Thoracic aorta (tissue), 2 donors: ENCODE measurements around the gene CENPW. TPM values are rescaled to one million over a fixed set of nuclear protein-coding genes. Genes with fewer than 3 reads are reported as not detected.

ENCODE experiments used
- ATAC-seq: fragments of 150-250 bp; one replicate; pipeline ENCODE4 v1.8.0; 2017; ENCODE audit warnings: low read depth; ENCODE audit not compliant: insufficient number of reproducible peaks, low FRiP score
- DNase-seq: peaks from one replicate; pipeline ENCODE4 v3.0.0-alpha.2; 2020; ENCODE audit warnings: low spot score
- H3K27ac ChIP-seq, 2 donors: fragments of 200-600 bp; sonication (generic); 1 replicate in 1 of 2; 2 replicates in 1 of 2; pipeline ENCODE4 v1.5.1; 2016; ENCODE audit warnings: mild to moderate bottlenecking in 2 of 2, moderate library complexity in 2 of 2
- H3K27me3 ChIP-seq: fragments of 200-600 bp; sonication (generic); replicated peaks from 2 replicates; pipeline ENCODE4 v1.6.0; 2016; ENCODE audit warnings: mild to moderate bottlenecking; ENCODE audit not compliant: insufficient read depth
- H3K36me3 ChIP-seq: fragments of 200-600 bp; sonication (generic); one replicate; pipeline ENCODE4 v1.5.1; 2016
- H3K4me1 ChIP-seq, 2 donors: fragments of 200-600 bp; sonication (generic); 1 replicate in 1 of 2; 2 replicates in 1 of 2; pipeline versions ENCODE4 v1.5.1 to v1.6.0; 2016; ENCODE audit warnings: low read depth in 2 of 2, mild to moderate bottlenecking in 1 of 2; ENCODE audit not compliant: control insufficient read depth in 1 of 2
- H3K4me3 ChIP-seq: fragments of 200-600 bp; sonication (generic); 2 replicates; pipeline ENCODE4 v1.5.1; 2016; ENCODE audit warnings: mild to moderate bottlenecking
- H3K9me3 ChIP-seq: fragments of 200-600 bp; sonication (generic); 2 replicates; pipeline ENCODE4 v1.5.1; 2016
- CTCF ChIP-seq: fragments of 200-600 bp; sonication (generic); IDR thresholded peaks from one replicate; pipeline ENCODE4 v1.5.1; 2019; ENCODE audit warnings: antibody characterized with exemption
- total RNA-seq, 2 donors: library from RNA; depleted of rRNA; stranded (reverse); fragments of >200 nt; gene quantifications; one replicate each; pipeline versions ENCODE4 v1.1.0 to v1.2.3, GENCODE V29; 2016

CENPW gene
- total RNA-seq = not detected

- Histone ChIP-seq H3K27ac (peak within 1 kb of the TSS in 1 of 2 donors; percentile 2), H3K9me3 (no peaks in the 10 kb centered on the region), H3K4me3 (peak within 1 kb of the TSS; percentile 80), H3K27me3 (no peaks in the 10 kb centered on the region), H3K4me1 (peaks cover 6 to 16% of the 10 kb centered on the region in 2 donors), H3K36me3 (no peaks in the 10 kb centered on the region)
- DNase-seq (peak; percentile 88), ATAC-seq (peak; percentile 52)
- no peak for TF ChIP-seq CTCF
Observed at GRCh38 chr6:126339796-126340609, at the start of gene CENPW. Gene CENPW (plus strand): TSS chr6:126340115. CDS start chr6:126340274, 159 bp downstream.

- Histone ChIP-seq H3K4me1 (peaks cover 0 to 8% of the 10 kb centered on the region in 2 donors), H3K4me3 (no peak overlapping the region), H3K9me3 (no peaks in the 10 kb centered on the region), H3K27ac (no peak overlapping the region), H3K36me3 (no peaks in the 10 kb centered on the region), H3K27me3 (no peaks in the 10 kb centered on the region)
- ATAC-seq (no peak), DNase-seq (no peak)
- no peak for TF ChIP-seq CTCF
Observed at GRCh38 chr6:126293891-126294524, 45.9 kb upstream of the CENPW start.

- ATAC-seq (no peak), DNase-seq (no peak)
- H3K27me3 ChIP-seq = no peaks in the 10 kb centered on the region
- H3K9me3 ChIP-seq = no peaks in the 10 kb centered on the region
- H3K4me1 ChIP-seq = no peaks in the 10 kb centered on the region
- no peak overlapping the region for H3K27ac ChIP-seq
- no peak overlapping the region for H3K4me3 ChIP-seq
- TF ChIP-seq CTCF = no peak
- H3K36me3 ChIP-seq = no peaks in the 10 kb centered on the region
Observed at GRCh38 chr6:126300126-126300525, 39.8 kb upstream of the CENPW start.

- DNase-seq (no peak), ATAC-seq (no peak)
- no peak overlapping the region for H3K27ac ChIP-seq
- no peaks in the 10 kb centered on the region for H3K9me3 ChIP-seq
- H3K4me3 ChIP-seq = no peak overlapping the region
- H3K36me3 ChIP-seq = no peaks in the 10 kb centered on the region
- no peak for TF ChIP-seq CTCF
- H3K27me3 ChIP-seq = no peaks in the 10 kb centered on the region
- no peaks in the 10 kb centered on the region for H3K4me1 ChIP-seq
Observed at GRCh38 chr6:126300735-126301134, 39.2 kb upstream of the CENPW start.

GRCh38 chr6:126302191-126302590 lies 37.7 kb upstream of the CENPW start:
- DNase-seq = no peak
- H3K36me3 ChIP-seq = no peaks in the 10 kb centered on the region
- no peaks in the 10 kb centered on the region for H3K4me1 ChIP-seq
- TF ChIP-seq CTCF = no peak
- no peaks in the 10 kb centered on the region for H3K27me3 ChIP-seq
- H3K4me3 ChIP-seq = no peak overlapping the region
- H3K9me3 ChIP-seq = no peaks in the 10 kb centered on the region
- no peak for ATAC-seq
- H3K27ac ChIP-seq = no peak overlapping the region
